Neural cell (in vitro differentiated cells): ENCODE measurements around the gene BICD1.

Experiments used
- CTCF ChIP-seq: fragments of 450-650 bp; IDR thresholded peaks from 2 replicates; pipeline ENCODE4 v1.5.1; 2014; ENCODE audit warnings: antibody characterized with exemption, mild to moderate bottlenecking, moderate library complexity; ENCODE audit not compliant: poor library complexity, severe bottlenecking
- EP300 ChIP-seq: fragments of 450-650 bp; conservative IDR thresholded peaks from 2 replicates; pipeline ENCODE4 v1.6.1; 2014; ENCODE audit warnings: antibody characterized with exemption, mild to moderate bottlenecking, moderate library complexity; ENCODE audit not compliant: poor library complexity, severe bottlenecking
- EZH2 ChIP-seq: fragments of 200-600, 300-800 bp; shearing (Covaris generic), sonication (generic); IDR thresholded peaks from 2 replicates; pipeline ENCODE4 v1.6.1; 2014; ENCODE audit warnings: antibody characterized with exemption, low read length, borderline replicate concordance, mild to moderate bottlenecking; ENCODE audit not compliant: insufficient read depth, poor library complexity, severe bottlenecking
- POLR2AphosphoS5 ChIP-seq: IDR thresholded peaks from 2 replicates; pipeline ENCODE4 v1.6.1; 2012
- RAD21 ChIP-seq: fragments of 450-650 bp; conservative IDR thresholded peaks from 2 replicates; pipeline ENCODE4 v1.6.1; 2014; ENCODE audit warnings: antibody characterized with exemption, mild to moderate bottlenecking, moderate library complexity
- REST ChIP-seq: IDR thresholded peaks from 2 replicates; pipeline ENCODE4 v1.6.1; 2012; ENCODE audit warnings: borderline replicate concordance
- SMC3 ChIP-seq: fragments of 450-650 bp; conservative IDR thresholded peaks from 2 replicates; pipeline ENCODE4 v1.6.1; 2014; ENCODE audit warnings: antibody characterized with exemption, mild to moderate bottlenecking, moderate library complexity; ENCODE audit not compliant: poor library complexity
- TAF1 ChIP-seq: IDR thresholded peaks from 2 replicates; pipeline ENCODE4 v1.6.1; 2012; ENCODE audit warnings: low read depth

GRCh38 chr12:32135967-32136366, 29.3 kb downstream of the BICD1 start:
- TF ChIP-seq CTCF (no peak), EZH2 (no peak), POLR2AphosphoS5 (no peak), EP300 (no peak), REST (no peak), TAF1 (no peak), RAD21 (no peak), SMC3 (no peak)
